GM12878 (cell line): Measurements from ENCODE around the gene GRK1.

Experiments
- BHLHE40 ChIP-seq, 2 experiments: fragments of 450-650 bp in 1 of 2; IDR thresholded peaks; 2 replicates each; pipeline ENCODE4 v1.6.1; 2011 to 2017; ENCODE audit warnings: low read depth in 2 of 2, borderline replicate concordance in 1 of 2, improper control_type of control experiment in 1 of 2, low read length in 1 of 2, mild to moderate bottlenecking in 1 of 2
- CREM ChIP-seq: IDR thresholded peaks from 2 replicates; pipeline ENCODE4 v1.6.1; 2014; ENCODE audit warnings: antibody characterized with exemption, low read depth
- DPF2 ChIP-seq: fragments of 450-650 bp; IDR thresholded peaks from 2 replicates; pipeline ENCODE4 v1.6.1; 2017; ENCODE audit warnings: mild to moderate bottlenecking
- EGR1 ChIP-seq, 2 experiments: IDR thresholded peaks; 1 replicate in 1 of 2; 2 replicates in 1 of 2; pipeline ENCODE4 v1.6.1; 2011 to 2012; ENCODE audit warnings: low read depth in 2 of 2, low read length in 2 of 2, borderline replicate concordance in 1 of 2, mild to moderate bottlenecking in 1 of 2, moderate library complexity in 1 of 2
- EP300 ChIP-seq, 2 experiments: fragments of 150-350 bp in 1 of 2; IDR thresholded peaks; 2 replicates each; pipeline ENCODE4 v1.6.1; 2011 to 2012; ENCODE audit warnings: low read depth in 2 of 2, low read length in 2 of 2, borderline replicate concordance in 1 of 2, improper control_type of control experiment in 1 of 2, inconsistent platforms in 1 of 2; ENCODE audit not compliant: control insufficient read depth in 1 of 2
- NFIC ChIP-seq: IDR thresholded peaks from 2 replicates; pipeline ENCODE4 v1.6.1; 2012; ENCODE audit warnings: low read depth, mild to moderate bottlenecking, inconsistent platforms, low read length, moderate library complexity
- POLR2A ChIP-seq: IDR thresholded peaks from 2 replicates; pipeline ENCODE4 v1.6.1; 2011; ENCODE audit warnings: low read depth, mild to moderate bottlenecking, low read length
- POLR2AphosphoS2 ChIP-seq: IDR thresholded peaks from 2 replicates; pipeline ENCODE4 v1.6.1; 2011; ENCODE audit warnings: low read depth, mild to moderate bottlenecking, low read length, improper control_type of control experiment, moderate library complexity
- ZNF274 ChIP-seq: IDR thresholded peaks from one replicate; pipeline ENCODE4 v1.8.0; 2011; ENCODE audit not compliant: insufficient read length, insufficient read depth
- TF ChIP-seq, protein P1 (sequence below), 3 experiments: IDR thresholded peaks in 2 of 3; conservative IDR thresholded peaks in 1 of 3; 2 replicates each; pipeline ENCODE4 v1.5.1; 2011; ENCODE audit warnings: low read depth in 3 of 3, low read length in 3 of 3, mild to moderate bottlenecking in 3 of 3, control low read depth in 2 of 3, moderate library complexity in 2 of 3, inconsistent platforms in 1 of 3, mixed read lengths in 1 of 3; ENCODE audit not compliant: control insufficient read depth in 2 of 3, insufficient read depth in 1 of 3; ENCODE audit errors: extremely low read depth in 1 of 3
- TF ChIP-seq, protein P2 (sequence below): fragments of 150-350 bp; IDR thresholded peaks from 2 replicates; pipeline ENCODE4 v1.6.1; 2016; ENCODE audit warnings: low read depth, low read length
- TF ChIP-seq, protein P3 (sequence below): fragments of 450-650 bp; IDR thresholded peaks from 2 replicates; pipeline ENCODE4 v1.6.1; 2017; ENCODE audit warnings: mild to moderate bottlenecking, moderate library complexity
- TF ChIP-seq, protein P4 (sequence below): IDR thresholded peaks from 2 replicates; pipeline ENCODE4 v1.6.1; 2012; ENCODE audit warnings: low read depth, low read length, improper control_type of control experiment

DNA sequence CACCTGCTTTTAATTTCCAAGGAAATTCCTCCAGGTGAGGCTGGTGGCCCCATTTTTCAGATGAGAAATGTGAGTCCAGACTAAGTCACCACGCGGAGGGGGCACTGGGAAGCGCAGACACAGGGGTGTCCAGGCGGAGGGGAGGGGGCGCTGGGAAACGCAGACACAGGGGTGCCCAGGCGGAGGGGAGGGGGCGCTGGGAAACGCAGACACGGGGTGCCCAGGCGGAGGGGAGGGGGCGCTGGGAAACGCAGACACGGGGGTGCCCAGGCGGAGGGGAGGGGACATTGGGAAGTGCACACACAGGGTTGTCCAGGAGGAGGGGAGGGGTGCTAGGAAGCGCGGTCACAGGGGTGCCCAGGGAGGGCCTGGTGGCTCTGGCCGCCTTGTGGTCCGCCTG lies 3.5 kb downstream of the GRK1 start:
- TF ChIP-seq BHLHE40 (IDR thresholded peaks at IDR 0.05; ENCODE audit: borderline replicate concordance in 1 of 2, low read depth in 2 of 2, low read length in 1 of 2) = no peak
- TF ChIP-seq, protein P1, sequence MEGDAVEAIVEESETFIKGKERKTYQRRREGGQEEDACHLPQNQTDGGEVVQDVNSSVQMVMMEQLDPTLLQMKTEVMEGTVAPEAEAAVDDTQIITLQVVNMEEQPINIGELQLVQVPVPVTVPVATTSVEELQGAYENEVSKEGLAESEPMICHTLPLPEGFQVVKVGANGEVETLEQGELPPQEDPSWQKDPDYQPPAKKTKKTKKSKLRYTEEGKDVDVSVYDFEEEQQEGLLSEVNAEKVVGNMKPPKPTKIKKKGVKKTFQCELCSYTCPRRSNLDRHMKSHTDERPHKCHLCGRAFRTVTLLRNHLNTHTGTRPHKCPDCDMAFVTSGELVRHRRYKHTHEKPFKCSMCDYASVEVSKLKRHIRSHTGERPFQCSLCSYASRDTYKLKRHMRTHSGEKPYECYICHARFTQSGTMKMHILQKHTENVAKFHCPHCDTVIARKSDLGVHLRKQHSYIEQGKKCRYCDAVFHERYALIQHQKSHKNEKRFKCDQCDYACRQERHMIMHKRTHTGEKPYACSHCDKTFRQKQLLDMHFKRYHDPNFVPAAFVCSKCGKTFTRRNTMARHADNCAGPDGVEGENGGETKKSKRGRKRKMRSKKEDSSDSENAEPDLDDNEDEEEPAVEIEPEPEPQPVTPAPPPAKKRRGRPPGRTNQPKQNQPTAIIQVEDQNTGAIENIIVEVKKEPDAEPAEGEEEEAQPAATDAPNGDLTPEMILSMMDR (IDR thresholded peaks at IDR 0.05 in 2 of 3, conservative IDR thresholded peaks at IDR 0.05 in 1 of 3; ENCODE audit: control insufficient read depth in 2 of 3, extremely low read depth in 1 of 3, insufficient read depth in 1 of 3, low read depth in 3 of 3, low read length in 3 of 3) = no peak
- no peak for TF ChIP-seq EGR1 (IDR thresholded peaks at IDR 0.05; ENCODE audit: borderline replicate concordance in 1 of 2, low read depth in 2 of 2, low read length in 2 of 2)
- TF ChIP-seq, protein P2, sequence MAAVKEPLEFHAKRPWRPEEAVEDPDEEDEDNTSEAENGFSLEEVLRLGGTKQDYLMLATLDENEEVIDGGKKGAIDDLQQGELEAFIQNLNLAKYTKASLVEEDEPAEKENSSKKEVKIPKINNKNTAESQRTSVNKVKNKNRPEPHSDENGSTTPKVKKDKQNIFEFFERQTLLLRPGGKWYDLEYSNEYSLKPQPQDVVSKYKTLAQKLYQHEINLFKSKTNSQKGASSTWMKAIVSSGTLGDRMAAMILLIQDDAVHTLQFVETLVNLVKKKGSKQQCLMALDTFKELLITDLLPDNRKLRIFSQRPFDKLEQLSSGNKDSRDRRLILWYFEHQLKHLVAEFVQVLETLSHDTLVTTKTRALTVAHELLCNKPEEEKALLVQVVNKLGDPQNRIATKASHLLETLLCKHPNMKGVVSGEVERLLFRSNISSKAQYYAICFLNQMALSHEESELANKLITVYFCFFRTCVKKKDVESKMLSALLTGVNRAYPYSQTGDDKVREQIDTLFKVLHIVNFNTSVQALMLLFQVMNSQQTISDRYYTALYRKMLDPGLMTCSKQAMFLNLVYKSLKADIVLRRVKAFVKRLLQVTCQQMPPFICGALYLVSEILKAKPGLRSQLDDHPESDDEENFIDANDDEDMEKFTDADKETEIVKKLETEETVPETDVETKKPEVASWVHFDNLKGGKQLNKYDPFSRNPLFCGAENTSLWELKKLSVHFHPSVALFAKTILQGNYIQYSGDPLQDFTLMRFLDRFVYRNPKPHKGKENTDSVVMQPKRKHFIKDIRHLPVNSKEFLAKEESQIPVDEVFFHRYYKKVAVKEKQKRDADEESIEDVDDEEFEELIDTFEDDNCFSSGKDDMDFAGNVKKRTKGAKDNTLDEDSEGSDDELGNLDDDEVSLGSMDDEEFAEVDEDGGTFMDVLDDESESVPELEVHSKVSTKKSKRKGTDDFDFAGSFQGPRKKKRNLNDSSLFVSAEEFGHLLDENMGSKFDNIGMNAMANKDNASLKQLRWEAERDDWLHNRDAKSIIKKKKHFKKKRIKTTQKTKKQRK = no peak
- TF ChIP-seq NFIC = no peak
- TF ChIP-seq POLR2A = no peak
- TF ChIP-seq, protein P3, sequence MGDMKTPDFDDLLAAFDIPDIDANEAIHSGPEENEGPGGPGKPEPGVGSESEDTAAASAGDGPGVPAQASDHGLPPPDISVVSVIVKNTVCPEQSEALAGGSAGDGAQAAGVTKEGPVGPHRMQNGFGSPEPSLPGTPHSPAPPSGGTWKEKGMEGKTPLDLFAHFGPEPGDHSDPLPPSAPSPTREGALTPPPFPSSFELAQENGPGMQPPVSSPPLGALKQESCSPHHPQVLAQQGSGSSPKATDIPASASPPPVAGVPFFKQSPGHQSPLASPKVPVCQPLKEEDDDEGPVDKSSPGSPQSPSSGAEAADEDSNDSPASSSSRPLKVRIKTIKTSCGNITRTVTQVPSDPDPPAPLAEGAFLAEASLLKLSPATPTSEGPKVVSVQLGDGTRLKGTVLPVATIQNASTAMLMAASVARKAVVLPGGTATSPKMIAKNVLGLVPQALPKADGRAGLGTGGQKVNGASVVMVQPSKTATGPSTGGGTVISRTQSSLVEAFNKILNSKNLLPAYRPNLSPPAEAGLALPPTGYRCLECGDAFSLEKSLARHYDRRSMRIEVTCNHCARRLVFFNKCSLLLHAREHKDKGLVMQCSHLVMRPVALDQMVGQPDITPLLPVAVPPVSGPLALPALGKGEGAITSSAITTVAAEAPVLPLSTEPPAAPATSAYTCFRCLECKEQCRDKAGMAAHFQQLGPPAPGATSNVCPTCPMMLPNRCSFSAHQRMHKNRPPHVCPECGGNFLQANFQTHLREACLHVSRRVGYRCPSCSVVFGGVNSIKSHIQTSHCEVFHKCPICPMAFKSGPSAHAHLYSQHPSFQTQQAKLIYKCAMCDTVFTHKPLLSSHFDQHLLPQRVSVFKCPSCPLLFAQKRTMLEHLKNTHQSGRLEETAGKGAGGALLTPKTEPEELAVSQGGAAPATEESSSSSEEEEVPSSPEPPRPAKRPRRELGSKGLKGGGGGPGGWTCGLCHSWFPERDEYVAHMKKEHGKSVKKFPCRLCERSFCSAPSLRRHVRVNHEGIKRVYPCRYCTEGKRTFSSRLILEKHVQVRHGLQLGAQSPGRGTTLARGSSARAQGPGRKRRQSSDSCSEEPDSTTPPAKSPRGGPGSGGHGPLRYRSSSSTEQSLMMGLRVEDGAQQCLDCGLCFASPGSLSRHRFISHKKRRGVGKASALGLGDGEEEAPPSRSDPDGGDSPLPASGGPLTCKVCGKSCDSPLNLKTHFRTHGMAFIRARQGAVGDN = no peak
- TF ChIP-seq EP300 (IDR thresholded peaks at IDR 0.05; ENCODE audit: borderline replicate concordance in 1 of 2, control insufficient read depth in 1 of 2, low read depth in 2 of 2, low read length in 2 of 2) = no peak
- TF ChIP-seq, protein P4, sequence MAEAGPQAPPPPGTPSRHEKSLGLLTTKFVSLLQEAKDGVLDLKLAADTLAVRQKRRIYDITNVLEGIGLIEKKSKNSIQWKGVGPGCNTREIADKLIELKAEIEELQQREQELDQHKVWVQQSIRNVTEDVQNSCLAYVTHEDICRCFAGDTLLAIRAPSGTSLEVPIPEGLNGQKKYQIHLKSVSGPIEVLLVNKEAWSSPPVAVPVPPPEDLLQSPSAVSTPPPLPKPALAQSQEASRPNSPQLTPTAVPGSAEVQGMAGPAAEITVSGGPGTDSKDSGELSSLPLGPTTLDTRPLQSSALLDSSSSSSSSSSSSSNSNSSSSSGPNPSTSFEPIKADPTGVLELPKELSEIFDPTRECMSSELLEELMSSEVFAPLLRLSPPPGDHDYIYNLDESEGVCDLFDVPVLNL = no peak
- TF ChIP-seq POLR2AphosphoS2 = no peak
- TF ChIP-seq ZNF274 = no peak
- no peak for TF ChIP-seq CREM
- TF ChIP-seq DPF2 = no peak
